A673 (cell line): ENCODE data around the gene SEC31A. TPM values are rescaled to one million over a fixed set of nuclear protein-coding genes. Genes with fewer than 3 reads are reported as not detected.
A peak's percentile ranks its signal among the peaks of the same experiment; 100 is the strongest.

Source experiments
- BruUV-seq: library from RNA; stranded (reverse); fragments of 400-500 nt; replicated peaks from 2 replicates; lab custom pipeline; 2021; lab: Mats Ljungman, UMichigan
- CTCF ChIA-PET: fragments of 300-600 bp; sonication (Branson Sonifier 250); formaldehyde crosslinking; loops from one replicate; lab custom pipeline; 2022; ENCODE audit warnings: antibody characterized with exemption; lab: Charles Lee
- POLR2A ChIA-PET: fragments of 300-600 bp; sonication (Branson Sonifier 250); formaldehyde crosslinking; loops from one replicate; lab custom pipeline; 2022; ENCODE audit warnings: antibody characterized with exemption; ENCODE audit not compliant: low non-redundant PET; lab: Charles Lee
- DNase-seq: peaks from one replicate; pipeline ENCODE4 v3.0.0-alpha.2; 2015; ENCODE audit warnings: low spot score
- H3K27ac ChIP-seq: fragments of 200-600 bp; sonication (generic); 2 replicates; pipeline ENCODE4 v1.5.1; 2016; ENCODE audit warnings: mixed run types, low read depth, mild to moderate bottlenecking, mixed read lengths, antibody characterized with exemption, low read length; ENCODE audit not compliant: poor library complexity, severe bottlenecking
- H3K27me3 ChIP-seq: fragments of 200-600 bp; sonication (generic); replicated peaks from 2 replicates; pipeline ENCODE4 v1.6.1; 2017; ENCODE audit warnings: mixed run types, low read depth, mild to moderate bottlenecking, mixed read lengths, antibody characterized with exemption, low read length; ENCODE audit not compliant: insufficient read depth, poor library complexity
- H3K36me3 ChIP-seq: fragments of 200-600 bp; sonication (generic); 2 replicates; pipeline ENCODE4 v1.6.1; 2016; ENCODE audit warnings: mixed run types, mild to moderate bottlenecking, mixed read lengths, antibody characterized with exemption, low read length; ENCODE audit not compliant: insufficient read depth, poor library complexity, severe bottlenecking
- H3K4me1 ChIP-seq: fragments of 200-600 bp; sonication (generic); 2 replicates; pipeline ENCODE4 v1.6.1; 2017; ENCODE audit warnings: mixed run types, mild to moderate bottlenecking, mixed read lengths, antibody characterized with exemption, low read length; ENCODE audit not compliant: insufficient read depth, poor library complexity, severe bottlenecking
- H3K4me3 ChIP-seq: fragments of 200-600 bp; sonication (generic); 2 replicates; pipeline ENCODE4 v1.5.1; 2016; ENCODE audit warnings: low read depth, mixed run types, mild to moderate bottlenecking, mixed read lengths, low read length; ENCODE audit not compliant: poor library complexity, severe bottlenecking
- H3K9me3 ChIP-seq: fragments of 200-600 bp; sonication (generic); 2 replicates; pipeline ENCODE4 v1.6.1; 2016; ENCODE audit warnings: mixed run types, low read depth, mild to moderate bottlenecking, mixed read lengths, antibody characterized with exemption, low read length; ENCODE audit not compliant: poor library complexity, severe bottlenecking
- CTCF ChIP-seq: fragments of 300-800, 200-600 bp; sonication (generic); conservative IDR thresholded peaks from 2 replicates; pipeline ENCODE4 v1.5.1; 2017; ENCODE audit warnings: low read depth, mild to moderate bottlenecking, antibody characterized with exemption, low read length, moderate library complexity, mixed read lengths
- EZH2 ChIP-seq: fragments of 200-600 bp; sonication (generic); IDR thresholded peaks from 2 replicates; pipeline ENCODE4 v1.6.1; 2017; ENCODE audit warnings: borderline replicate concordance, low read depth, mild to moderate bottlenecking, mixed read lengths, antibody characterized with exemption, low read length; ENCODE audit not compliant: poor library complexity, severe bottlenecking
- intact Hi-C: fragments of 100-400 bp; cut with micrococcal nuclease; formaldehyde crosslinking; loops from one replicate; pipeline ENCODE4 v1.10.0; 2022; ENCODE audit not compliant: unreplicated experiment
- total RNA-seq: library from RNA; stranded (reverse); gene quantifications from 2 replicates; pipeline ENCODE4 v1.2.3, GENCODE V29; 2021

Gene SEC31A
- total RNA-seq, 1 experiment from 2014 or later, result 96.9 TPM

- no TSS peak for BruUV-seq
- Histone ChIP-seq H3K9me3 (no peaks in the 10 kb centered on the region), H3K4me3 (peak overlapping the region; percentile 26), H3K27me3 (no peaks in the 10 kb centered on the region), H3K4me1 (peaks cover 32% of the 10 kb centered on the region), H3K36me3 (no peaks in the 10 kb centered on the region), H3K27ac (peak overlapping the region; percentile 57)
- intact Hi-C loops, result no loop called here
- TF ChIP-seq EZH2, result no peak
- no peak for TF ChIP-seq CTCF
- ChIA-PET CTCF (interaction anchor here (1.1 kb wide), 1 partner anchor 47 kb away, joined by 3 read pairs; no protein-coding TSS in a partner anchor), POLR2A (no interaction called here)
- DNase-seq, result peak; percentile 59
These were observed 105.1 kb downstream of the SEC31A start for GRCh38 chr4:82785611-82786400.

- TF ChIP-seq EZH2 (no peak), CTCF (no peak)
- intact Hi-C loops, result no loop called here
- Histone ChIP-seq H3K27ac (peak overlapping the region; percentile 57), H3K4me3 (peak overlapping the region; percentile 26), H3K9me3 (no peaks in the 10 kb centered on the region), H3K4me1 (peaks cover 40% of the 10 kb centered on the region), H3K27me3 (no peaks in the 10 kb centered on the region), H3K36me3 (no peaks in the 10 kb centered on the region)
- BruUV-seq, result no TSS peak
- DNase-seq, result peak; percentile 65
- POLR2A ChIA-PET, result no interaction called here
- CTCF ChIA-PET, result interaction anchor here (1.1 kb wide), 1 partner anchor 46 kb away, joined by 3 read pairs; no protein-coding TSS in a partner anchor
These were observed 106.0 kb downstream of the SEC31A start for GRCh38 chr4:82784681-82785610.

DNA sequence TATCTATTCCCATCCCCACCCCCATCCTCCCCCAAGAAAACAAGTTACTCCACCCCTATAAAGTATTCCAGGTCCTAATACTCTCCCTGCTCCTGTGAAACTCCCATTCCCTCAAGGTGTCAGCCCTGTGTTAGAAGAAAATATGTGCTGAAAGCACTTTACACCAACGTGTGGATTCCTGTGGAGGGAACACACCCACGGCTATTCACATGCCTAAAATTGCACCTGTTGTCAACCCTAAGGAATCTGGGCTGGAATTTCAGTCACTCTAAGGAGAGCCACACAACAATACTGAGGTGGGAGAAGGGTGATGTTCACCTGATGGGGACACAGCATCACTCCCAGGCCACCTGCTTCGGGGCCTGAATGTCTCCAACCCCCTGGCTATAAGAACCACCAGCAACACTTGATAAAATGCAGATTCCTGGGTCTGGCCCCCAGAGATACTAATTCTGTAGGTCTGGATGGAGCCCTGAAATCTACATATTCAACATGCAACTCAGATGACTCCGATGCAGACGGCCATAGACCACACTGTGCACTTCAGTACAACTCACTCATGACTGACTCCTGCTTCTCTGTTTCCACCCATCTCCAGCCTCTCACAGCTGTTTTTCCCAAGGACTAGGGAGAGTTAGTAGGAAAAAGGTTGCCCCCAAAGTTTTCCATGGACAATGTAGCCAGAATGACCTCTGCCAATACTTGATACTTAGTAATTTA lies 108.2 kb downstream of the SEC31A start:
- POLR2A ChIA-PET, result no interaction called here
- Histone ChIP-seq H3K4me1 (peaks cover 40% of the 10 kb centered on the region), H3K9me3 (no peaks in the 10 kb centered on the region), H3K4me3 (no peak overlapping the region), H3K36me3 (no peaks in the 10 kb centered on the region), H3K27me3 (no peaks in the 10 kb centered on the region), H3K27ac (no peak overlapping the region)
- CTCF ChIA-PET, result no interaction called here
- intact Hi-C loops, result no loop called here
- no peak for DNase-seq
- TF ChIP-seq CTCF (no peak), EZH2 (no peak)
- BruUV-seq, result no TSS peak
